MM.1S (cell line): ENCODE results near the gene HDAC3.

Experiments
- DNase-seq: peaks from one replicate; pipeline ENCODE4 v3.0.0-alpha.2; 2015
- H2AFZ ChIP-seq: fragments of 300-600 bp; sonication (generic); 2 replicates; pipeline ENCODE4 v1.6.0; 2016; ENCODE audit warnings: antibody characterized with exemption, low read length
- H3F3A ChIP-seq: fragments of 300-600 bp; sonication (generic); 2 replicates; pipeline ENCODE4 v1.6.1; 2016; ENCODE audit warnings: mild to moderate bottlenecking, antibody characterized with exemption, low read length, moderate library complexity, mixed read lengths; ENCODE audit not compliant: insufficient read depth
- H3K27ac ChIP-seq: fragments of 300-600 bp; sonication (generic); 2 replicates; pipeline ENCODE4 v1.5.1; 2016; ENCODE audit warnings: mild to moderate bottlenecking, low read length
- H3K27me3 ChIP-seq: fragments of 300-600 bp; sonication (generic); replicated peaks from 2 replicates; pipeline ENCODE4 v1.6.0; 2016; ENCODE audit warnings: low read length; ENCODE audit not compliant: insufficient read depth
- H3K36me3 ChIP-seq: fragments of 300-600 bp; sonication (generic); replicated peaks from 2 replicates; pipeline ENCODE4 v1.6.1; 2016; ENCODE audit warnings: mild to moderate bottlenecking, low read length, mixed read lengths; ENCODE audit not compliant: insufficient read depth
- H3K4me1 ChIP-seq: fragments of 300-600 bp; sonication (generic); 2 replicates; pipeline ENCODE4 v1.6.1; 2016; ENCODE audit warnings: low read length, mixed read lengths
- H3K4me2 ChIP-seq: fragments of 300-600 bp; sonication (generic); 2 replicates; pipeline ENCODE4 v1.6.0; 2016; ENCODE audit warnings: low read depth, low read length
- H3K4me3 ChIP-seq: fragments of 300-600 bp; sonication (generic); 2 replicates; pipeline ENCODE4 v1.5.1; 2016; ENCODE audit warnings: low read length, mixed read lengths
- H3K79me2 ChIP-seq: fragments of 300-600 bp; sonication (generic); 2 replicates; pipeline ENCODE4 v1.6.1; 2016; ENCODE audit warnings: mixed run types, low read length, mixed read lengths
- H3K9ac ChIP-seq: fragments of 300-600 bp; sonication (generic); 2 replicates; pipeline ENCODE4 v1.6.1; 2016; ENCODE audit warnings: low read length, mixed read lengths
- H3K9me2 ChIP-seq: fragments of 300-600 bp; sonication (generic); replicated peaks from 2 replicates; pipeline ENCODE4 v1.6.1; 2016; ENCODE audit warnings: mild to moderate bottlenecking, low read length, mixed read lengths; ENCODE audit not compliant: insufficient read depth
- H3K9me3 ChIP-seq: fragments of 300-600 bp; sonication (generic); replicated peaks from 2 replicates; pipeline ENCODE4 v1.6.1; 2016; ENCODE audit warnings: mild to moderate bottlenecking, low read length, mixed read lengths; ENCODE audit not compliant: insufficient read depth
- H4K20me1 ChIP-seq: fragments of 300-600 bp; sonication (generic); 2 replicates; pipeline ENCODE4 v1.6.1; 2016; ENCODE audit warnings: mild to moderate bottlenecking, low read length, moderate library complexity, mixed read lengths; ENCODE audit not compliant: insufficient read depth
- EZH2 ChIP-seq: fragments of 300-600 bp; sonication (generic); optimal IDR thresholded peaks from 2 replicates; pipeline ENCODE3; 2017; ENCODE audit warnings: low read depth, mild to moderate bottlenecking, antibody characterized with exemption, low read length, mixed read lengths
- EZH2phosphoT487 ChIP-seq: fragments of 300-600 bp; sonication (generic); IDR thresholded peaks from 2 replicates; pipeline ENCODE4 v1.6.1; 2018; ENCODE audit warnings: antibody characterized with exemption, low read length
- TF ChIP-seq, protein P1 (sequence below): fragments of 300-600 bp; sonication (generic); IDR thresholded peaks from 2 replicates; pipeline ENCODE4 v1.5.1; 2016; ENCODE audit warnings: antibody characterized with exemption, low read length, mixed read lengths

Gene HDAC3

GRCh38 chr5:141637767-141638419 lies 1.2 kb upstream of the HDAC3 start:
- H3K79me2 ChIP-seq = peaks cover 35% of the 10 kb centered on the region
- H3K36me3 ChIP-seq = no peaks in the 10 kb centered on the region
- H2AFZ ChIP-seq = peak overlapping the region; percentile 98
- H3K27ac ChIP-seq = no peak overlapping the region
- peaks cover 4% of the 10 kb centered on the region; the same call in 1 of the 2 replicates for H4K20me1 ChIP-seq
- H3K4me2 ChIP-seq = peak overlapping the region; percentile 95
- no peaks in the 10 kb centered on the region for H3K9me3 ChIP-seq
- H3F3A ChIP-seq = peaks cover 16% of the 10 kb centered on the region; the same call in 1 of the 2 replicates
- no peaks in the 10 kb centered on the region for H3K9me2 ChIP-seq
- peak overlapping the region; percentile 81 for H3K4me3 ChIP-seq
- no peaks in the 10 kb centered on the region for H3K27me3 ChIP-seq
- peak overlapping the region; percentile 51; the same call in 1 of the 2 replicates for H3K9ac ChIP-seq
- peak; percentile 48 for DNase-seq
- no peak for TF ChIP-seq EZH2
- TF ChIP-seq, protein P1, sequence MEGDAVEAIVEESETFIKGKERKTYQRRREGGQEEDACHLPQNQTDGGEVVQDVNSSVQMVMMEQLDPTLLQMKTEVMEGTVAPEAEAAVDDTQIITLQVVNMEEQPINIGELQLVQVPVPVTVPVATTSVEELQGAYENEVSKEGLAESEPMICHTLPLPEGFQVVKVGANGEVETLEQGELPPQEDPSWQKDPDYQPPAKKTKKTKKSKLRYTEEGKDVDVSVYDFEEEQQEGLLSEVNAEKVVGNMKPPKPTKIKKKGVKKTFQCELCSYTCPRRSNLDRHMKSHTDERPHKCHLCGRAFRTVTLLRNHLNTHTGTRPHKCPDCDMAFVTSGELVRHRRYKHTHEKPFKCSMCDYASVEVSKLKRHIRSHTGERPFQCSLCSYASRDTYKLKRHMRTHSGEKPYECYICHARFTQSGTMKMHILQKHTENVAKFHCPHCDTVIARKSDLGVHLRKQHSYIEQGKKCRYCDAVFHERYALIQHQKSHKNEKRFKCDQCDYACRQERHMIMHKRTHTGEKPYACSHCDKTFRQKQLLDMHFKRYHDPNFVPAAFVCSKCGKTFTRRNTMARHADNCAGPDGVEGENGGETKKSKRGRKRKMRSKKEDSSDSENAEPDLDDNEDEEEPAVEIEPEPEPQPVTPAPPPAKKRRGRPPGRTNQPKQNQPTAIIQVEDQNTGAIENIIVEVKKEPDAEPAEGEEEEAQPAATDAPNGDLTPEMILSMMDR = peak; percentile 34
- H3K4me1 ChIP-seq = peaks cover 16% of the 10 kb centered on the region

DNA sequence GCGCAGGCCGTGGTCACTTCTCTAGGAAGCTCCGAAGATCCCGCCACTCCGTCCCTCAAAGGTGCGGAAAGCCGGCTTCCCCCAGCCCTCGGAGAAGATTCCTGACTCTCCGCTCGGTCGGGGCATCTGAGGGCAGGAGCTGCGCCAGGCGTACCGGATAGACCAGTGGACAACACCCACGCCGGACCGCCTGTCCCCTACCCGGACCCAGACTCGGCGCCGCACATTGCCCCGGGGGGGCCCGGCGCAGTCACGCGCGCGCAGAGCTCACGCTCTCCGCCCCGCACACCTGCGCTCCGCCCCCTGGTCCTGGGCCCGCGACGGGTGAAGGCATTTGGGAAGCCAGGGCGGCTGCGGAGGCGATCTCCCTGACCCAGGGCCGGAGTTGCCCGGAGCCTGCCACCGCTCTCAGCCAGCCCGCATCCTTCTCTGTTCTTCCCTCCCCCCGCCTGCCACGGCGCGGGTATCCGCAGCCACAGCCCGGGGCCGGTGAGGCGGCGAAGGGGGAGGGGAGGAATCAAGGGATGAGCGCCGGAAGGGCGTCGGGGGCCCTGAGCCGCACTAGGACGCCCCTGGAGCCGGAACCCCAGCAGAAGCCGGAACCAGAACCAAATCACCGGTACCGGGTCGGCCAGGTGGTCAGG lies 596 bp upstream of the HDAC3 start:
- peaks cover 41% of the 10 kb centered on the region for H3K79me2 ChIP-seq
- peaks cover 4% of the 10 kb centered on the region; the same call in 1 of the 2 replicates for H4K20me1 ChIP-seq
- H3K9me2 ChIP-seq = no peaks in the 10 kb centered on the region
- H3K27ac ChIP-seq = no peak overlapping the region
- no peaks in the 10 kb centered on the region for H3K36me3 ChIP-seq
- H3F3A ChIP-seq = peaks cover 16% of the 10 kb centered on the region; the same call in 1 of the 2 replicates
- H3K4me3 ChIP-seq = peak overlapping the region; percentile 81
- H3K4me2 ChIP-seq = peak overlapping the region; percentile 95
- peak; percentile 30 for DNase-seq
- peaks cover 16% of the 10 kb centered on the region for H3K4me1 ChIP-seq
- no peaks in the 10 kb centered on the region for H3K27me3 ChIP-seq
- TF ChIP-seq, protein P1 = no peak
- no peak for TF ChIP-seq EZH2phosphoT487
- no peak for TF ChIP-seq EZH2
- peak overlapping the region; percentile 98 for H2AFZ ChIP-seq
- no peaks in the 10 kb centered on the region for H3K9me3 ChIP-seq
- peak overlapping the region; percentile 51; the same call in 1 of the 2 replicates for H3K9ac ChIP-seq

DNA sequence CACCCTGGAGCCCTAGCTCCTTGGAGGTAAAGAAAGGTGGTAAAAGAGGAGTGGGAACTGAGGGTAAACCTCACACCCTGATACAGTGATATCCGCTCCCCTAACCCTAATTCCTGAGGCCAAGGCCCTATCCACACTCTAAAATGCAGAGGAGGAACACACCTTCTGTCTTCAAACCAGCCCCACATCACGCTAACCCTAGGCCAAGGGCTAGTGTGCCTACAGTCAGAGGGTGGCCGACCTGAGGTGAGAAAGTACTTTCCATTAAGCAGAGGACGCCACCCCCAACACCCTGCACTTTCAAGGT lies 590 bp downstream of the HDAC3 start:
- peaks cover 4% of the 10 kb centered on the region; the same call in 1 of the 2 replicates for H4K20me1 ChIP-seq
- H3F3A ChIP-seq = peaks cover 11% of the 10 kb centered on the region; the same call in 1 of the 2 replicates
- peak overlapping the region; percentile 84; the same call in 1 of the 2 replicates for H3K9ac ChIP-seq
- H3K9me3 ChIP-seq = no peaks in the 10 kb centered on the region
- H3K4me1 ChIP-seq = peaks cover 16% of the 10 kb centered on the region
- H3K27ac ChIP-seq = no peak overlapping the region
- DNase-seq = no peak
- H2AFZ ChIP-seq = peak overlapping the region; percentile 80
- TF ChIP-seq EZH2phosphoT487 (no peak), EZH2 (no peak)
- TF ChIP-seq, protein P1 = no peak
- peak overlapping the region; percentile 95 for H3K4me2 ChIP-seq
- H3K9me2 ChIP-seq = no peaks in the 10 kb centered on the region
- H3K27me3 ChIP-seq = no peaks in the 10 kb centered on the region
- H3K79me2 ChIP-seq = peaks cover 49% of the 10 kb centered on the region
- no peaks in the 10 kb centered on the region; the same call in 1 of the 2 replicates for H3K36me3 ChIP-seq
- H3K4me3 ChIP-seq = peak overlapping the region; percentile 97
